NCI-H187 (cell line): ENCODE results near the gene OBSL1.
A peak's percentile ranks its signal among the peaks of the same experiment; 100 is the strongest.

Experiments used
- DNase-seq, 2 experiments: peaks; one replicate each; lab custom pipeline; 2025; lab: John Stamatoyannopoulos, UW

OBSL1 gene

DNA sequence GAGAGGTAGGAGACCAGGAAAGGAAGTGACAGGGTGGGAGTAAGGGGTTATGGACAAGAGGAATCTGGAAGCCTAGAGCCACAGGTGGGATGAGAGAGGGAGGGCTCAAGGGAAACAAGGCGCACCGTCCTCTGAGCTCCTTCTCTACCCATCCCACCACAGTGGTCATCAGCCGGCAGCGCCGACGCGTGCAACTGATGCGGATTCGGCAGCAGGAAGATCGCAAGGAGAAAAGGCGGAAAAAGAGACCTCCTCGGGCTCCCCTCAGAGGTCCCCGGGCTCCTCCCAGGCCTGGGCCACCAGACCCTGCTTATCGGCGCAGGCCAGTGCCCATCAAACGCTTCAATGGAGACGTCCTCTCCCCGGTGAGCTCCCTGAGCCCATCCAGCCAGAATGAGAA, 22.3 kb downstream of the OBSL1 start:
- DNase-seq: no peak

DNA sequence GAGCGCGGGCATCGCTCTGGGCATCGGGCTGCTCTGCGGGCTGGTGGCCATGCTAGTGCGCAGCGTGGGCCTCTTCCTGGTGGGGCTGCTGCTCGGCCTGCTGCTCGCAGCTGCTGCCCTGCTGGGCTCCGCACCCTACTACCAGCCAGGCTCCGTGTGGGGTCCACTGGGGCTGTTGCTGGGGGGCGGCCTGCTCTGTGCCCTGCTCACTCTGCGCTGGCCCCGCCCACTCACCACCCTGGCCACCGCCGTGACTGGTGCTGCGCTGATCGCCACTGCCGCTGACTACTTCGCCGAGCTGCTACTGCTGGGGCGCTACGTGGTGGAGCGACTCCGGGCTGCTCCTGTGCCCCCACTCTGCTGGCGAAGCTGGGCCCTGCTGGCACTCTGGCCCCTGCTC, 23.7 kb downstream of the OBSL1 start:
- DNase-seq: no peak

DNA sequence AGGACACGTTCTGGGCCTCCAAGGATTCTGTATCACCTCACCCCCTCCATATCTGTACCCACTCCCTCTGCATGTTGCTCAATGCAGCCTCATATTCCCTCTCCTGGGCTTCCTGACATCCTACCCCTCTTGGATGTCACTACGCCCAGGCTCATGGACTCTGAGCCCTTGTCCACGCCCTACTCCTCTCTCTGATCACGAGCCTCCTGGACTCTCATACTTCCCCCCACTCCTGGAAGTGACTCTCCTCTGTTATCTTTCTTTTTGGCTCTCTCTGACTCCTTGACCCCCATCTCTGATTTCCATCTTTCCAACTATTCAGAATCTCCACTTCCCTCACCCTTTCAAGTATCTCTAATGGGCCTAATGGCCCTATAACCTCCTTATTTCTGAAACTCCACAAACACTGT, 25.4 kb downstream of the OBSL1 start:
- DNase-seq: no peak

DNA sequence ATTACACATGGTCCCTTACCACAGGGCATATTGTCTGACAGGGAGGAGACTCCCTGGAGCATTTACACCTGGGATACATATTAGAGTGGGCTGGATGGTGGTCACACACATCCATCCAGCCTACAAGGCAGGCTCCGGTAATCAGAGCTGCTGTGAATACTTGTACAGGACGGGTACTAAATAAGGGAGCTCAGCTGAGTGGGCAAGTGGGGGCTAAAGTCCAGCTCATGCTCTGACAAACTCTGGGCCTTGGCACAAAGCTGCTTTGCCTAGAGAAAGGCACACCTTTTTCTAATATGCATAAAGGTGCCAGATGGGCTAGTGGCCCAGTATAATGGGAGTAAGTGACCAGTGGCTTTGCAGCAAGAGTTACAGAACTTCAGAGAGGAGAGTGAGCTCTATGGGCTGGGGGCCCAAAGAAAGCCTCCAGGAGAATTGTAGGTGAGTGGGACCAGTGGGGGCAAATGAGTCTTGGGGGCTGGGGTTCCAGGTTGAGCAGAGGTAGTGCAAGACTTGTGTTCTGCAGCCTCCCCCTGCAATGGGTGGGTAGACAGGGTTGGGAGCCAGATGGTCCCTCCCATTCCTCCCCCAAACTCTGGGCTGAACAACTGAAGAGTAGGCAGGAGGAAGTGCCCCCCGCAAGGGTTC, 25.9 kb downstream of the OBSL1 start:
- DNase-seq: no peak

DNA sequence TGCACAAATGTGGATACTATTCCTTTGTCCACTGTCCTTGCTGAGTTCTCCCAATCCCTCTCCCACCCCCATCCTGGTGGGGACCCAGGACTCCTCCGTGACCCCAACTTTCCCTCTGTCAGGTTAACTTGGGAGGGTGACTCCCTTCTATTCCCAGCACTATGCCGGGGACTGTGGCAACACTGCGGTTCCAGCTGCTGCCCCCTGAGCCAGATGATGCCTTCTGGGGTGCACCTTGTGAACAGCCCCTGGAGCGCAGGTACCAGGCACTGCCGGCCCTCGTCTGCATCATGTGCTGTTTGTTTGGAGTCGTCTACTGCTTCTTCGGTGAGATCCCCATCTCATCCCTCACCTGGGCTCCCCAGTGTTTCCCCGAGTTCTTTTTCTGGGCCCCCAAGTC, 26.8 kb downstream of the OBSL1 start:
- DNase-seq: no peak

DNA sequence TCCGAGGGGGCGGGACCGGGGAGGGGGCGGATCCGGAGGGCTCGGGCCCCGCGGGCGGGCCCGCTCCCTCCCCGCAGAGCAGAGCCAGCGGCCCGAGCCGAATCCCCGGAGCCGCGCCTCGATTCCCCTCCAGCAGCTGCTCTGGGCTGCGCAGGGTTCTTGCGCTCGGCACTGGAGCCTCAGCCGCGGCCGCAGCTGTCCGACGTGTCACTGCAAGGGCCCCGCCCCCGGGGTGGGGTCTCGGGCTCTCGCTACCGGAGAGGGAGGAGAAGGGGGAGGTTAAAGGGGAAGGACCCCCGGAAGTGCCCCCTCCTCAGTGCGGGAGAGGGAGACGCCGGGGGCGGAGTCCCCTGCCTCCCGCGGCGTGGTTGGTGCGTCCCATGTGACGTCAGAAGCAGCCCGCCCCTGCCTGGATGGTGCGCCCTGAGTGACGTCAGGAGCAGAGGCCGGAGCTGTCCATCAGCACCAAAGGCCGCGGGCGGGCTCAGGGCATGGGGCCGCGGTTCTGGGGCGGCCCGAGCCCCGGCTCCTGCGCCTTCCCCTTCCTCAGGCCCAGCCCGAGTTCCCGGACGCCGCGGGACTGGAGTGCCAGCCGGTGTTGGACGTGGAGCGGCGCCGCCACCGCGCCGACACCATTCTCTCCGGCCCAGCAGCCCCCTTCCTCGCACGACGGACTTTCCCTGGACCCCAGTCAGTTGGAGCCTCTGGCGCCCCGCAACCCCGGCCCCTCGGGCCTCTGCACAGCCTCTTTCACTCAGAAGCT, 27.6 kb downstream of the OBSL1 start, which contains the start of the genes CHPF and TMEM198:
Gene CHPF, minus strand, starts transcription at position 214 of the 763 bp plus-strand sequence. CDS start 271 bp downstream, outside the sequence.
Gene TMEM198, plus strand, starts transcription at position 433 of the 763 bp plus-strand sequence. CDS start 700 bp downstream, outside the sequence.
- peak; percentile 64 to 94 for DNase-seq

DNA sequence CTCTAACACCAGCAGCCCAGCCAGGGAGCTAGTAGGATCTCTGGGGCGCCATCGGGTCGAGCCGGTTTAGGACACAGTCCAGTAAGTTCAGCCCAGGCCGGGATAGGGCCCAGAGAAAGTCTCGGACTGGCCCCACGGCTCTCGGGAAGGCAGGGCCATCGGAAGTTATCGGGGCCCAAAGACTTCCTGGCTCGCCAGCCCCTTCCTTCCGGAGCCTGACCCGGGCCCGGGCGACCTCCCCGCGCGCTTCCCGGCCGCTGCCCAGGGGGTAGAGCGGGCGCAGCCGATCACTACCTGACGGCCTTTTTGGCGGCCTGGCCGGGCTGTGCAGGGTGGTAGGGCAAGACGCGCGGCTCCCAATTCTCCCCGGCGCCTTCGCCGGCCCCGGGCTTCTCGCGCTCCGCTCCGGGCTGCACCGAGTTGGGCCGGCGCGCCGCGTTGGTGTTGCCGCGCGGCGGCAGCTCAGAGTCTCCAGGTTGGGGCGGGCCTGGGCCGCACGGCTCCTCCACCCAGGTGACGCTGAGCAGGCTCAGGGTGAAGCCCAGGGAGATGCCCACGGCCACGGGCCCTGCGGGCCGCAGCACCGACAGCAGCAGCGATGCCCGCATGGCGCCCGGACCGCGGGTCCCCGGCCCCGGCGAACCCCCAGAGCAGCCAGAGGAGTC, 28.3 kb downstream of the OBSL1 start:
- DNase-seq: no peak

DNA sequence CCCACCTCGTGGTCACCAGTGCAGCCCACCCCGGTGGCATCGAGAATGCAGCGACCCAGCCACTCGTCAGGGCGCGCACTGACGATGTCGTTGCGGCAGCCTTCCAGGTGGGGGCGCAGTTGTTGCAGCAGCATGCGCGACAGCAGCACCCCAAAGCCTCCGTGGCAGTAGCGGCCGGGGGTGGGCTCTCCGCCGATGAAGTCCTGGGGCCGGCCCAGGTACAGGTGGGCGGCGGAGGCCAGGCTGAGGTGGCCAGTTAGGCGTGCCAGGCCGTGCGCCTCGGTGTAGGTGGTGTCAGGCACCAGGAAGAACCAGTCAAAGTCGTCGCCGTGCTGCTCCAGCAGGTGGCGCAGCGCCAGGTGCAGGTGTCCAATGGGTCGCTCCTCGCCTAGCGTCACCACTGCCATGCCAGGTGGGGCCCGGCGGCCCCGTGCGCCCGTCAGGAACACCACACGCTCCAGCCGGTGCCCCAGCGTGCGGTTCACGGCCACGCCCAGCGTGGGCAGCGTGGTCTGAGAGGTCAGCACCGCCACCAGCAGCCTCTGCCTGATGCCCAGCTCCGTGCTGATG, 29.6 kb downstream of the OBSL1 start:
- peak; percentile 45 to 54 for DNase-seq

DNA sequence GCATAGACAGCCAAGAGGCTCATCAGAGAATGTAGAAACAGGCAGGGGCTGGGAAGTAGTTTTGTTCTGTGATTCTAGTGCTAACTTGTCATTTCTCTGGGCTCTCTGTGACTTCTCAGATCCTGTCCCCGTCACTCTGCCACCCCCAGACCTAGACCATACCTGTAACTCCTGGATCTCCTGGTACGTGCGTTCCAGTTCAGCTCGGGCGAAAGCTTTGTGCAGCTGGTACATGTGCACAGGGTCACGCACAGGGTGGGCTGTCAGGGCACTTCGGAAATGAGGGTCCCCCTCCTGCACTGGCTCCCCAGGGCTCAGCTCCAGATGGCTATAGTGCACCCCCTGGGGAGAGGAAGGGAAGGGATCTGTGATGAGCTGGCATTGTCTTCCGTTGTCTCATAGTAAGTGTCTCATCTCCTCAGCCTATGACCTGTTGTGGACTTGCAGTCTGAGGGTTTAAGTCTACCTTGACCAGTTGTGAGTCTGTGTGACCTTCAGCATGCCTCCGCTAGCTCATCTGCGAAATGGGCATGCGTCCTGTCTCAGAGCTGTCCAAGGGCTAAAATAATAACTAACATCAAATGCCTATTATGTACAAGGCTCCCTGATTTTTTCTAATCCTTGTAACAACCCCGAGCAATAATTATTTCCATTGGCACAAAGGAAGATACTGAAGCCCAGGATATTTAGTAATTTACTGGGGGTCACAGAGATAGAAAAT, 30.4 kb downstream of the OBSL1 start:
- DNase-seq: no peak

DNA sequence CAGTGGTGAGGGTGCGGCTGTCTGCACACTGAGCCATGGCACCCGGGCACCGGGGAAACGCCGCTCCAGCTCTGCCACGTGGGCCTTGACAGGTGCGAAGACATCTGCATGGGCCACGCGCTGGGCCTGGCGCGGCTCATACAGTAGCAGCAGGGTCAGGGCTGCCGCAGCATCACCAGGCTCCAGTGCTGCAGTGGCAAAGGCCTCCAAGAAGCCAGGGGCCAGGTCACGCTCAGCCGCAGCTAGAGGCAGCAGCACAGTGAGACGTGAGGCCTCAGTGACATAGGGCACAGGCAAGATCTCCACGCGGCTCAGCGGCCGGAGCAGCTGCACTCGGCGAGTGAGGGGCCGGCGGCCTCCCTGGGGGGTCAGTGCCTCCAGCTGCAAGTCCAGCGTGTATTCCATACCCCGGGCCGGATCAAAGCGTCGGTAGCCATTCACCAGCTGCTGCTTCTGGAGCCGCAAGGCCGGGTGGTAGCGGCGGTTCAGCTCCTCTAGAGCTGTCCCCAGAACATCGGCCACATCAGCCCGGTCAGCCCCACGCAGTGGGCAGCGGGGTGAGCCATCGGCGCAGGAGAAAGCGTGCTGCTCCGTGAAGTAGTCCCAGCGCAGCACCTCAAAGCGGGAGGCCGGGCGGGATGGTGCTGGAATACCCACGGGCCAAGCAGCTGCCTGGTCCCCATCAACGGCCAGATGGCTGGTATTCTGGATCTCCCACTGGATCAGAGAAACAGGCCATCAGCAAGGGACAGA, 31.2 kb downstream of the OBSL1 start:
- no peak for DNase-seq

DNA sequence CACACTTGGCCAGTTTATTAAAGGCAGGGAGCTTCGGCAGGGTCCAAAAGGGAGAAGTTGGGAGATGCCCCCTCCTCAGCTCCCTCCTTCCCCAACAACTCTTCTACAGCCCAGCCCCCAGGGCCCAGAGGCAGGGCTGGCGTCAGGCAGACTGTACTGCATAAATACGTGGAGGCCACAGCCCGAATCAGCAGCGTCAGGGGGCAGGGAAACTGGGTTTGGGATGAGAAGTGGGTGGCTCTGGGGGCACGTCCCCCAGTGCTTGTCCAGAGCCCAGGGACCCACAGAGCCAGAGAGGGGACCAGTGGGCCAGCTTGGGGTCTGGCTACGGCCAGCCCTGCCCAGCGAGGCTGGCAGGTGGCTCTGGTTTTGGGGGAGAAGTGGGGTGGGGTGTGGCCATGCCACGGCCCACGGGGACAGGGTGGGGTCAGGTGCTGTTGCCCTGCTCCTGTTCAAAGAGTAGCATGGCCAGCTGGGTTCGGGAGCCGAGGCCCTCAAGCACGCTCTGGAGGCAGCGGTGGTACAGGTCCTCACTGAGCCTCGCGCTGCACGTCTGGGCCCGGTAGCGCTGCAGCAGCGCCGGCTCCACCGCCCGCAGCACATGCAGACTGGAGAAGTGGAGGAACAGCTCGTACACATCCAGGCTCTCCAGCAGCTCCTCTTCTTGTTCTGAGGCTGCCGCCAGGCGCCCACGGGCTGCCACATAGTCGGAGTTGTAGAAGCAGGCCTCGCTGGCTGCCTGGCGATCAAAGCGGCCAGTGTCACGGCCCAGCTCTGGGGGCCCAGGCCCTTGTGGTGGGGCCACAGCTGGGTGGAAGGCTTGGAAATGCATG, 32.2 kb downstream of the OBSL1 start:
- no peak for DNase-seq

DNA sequence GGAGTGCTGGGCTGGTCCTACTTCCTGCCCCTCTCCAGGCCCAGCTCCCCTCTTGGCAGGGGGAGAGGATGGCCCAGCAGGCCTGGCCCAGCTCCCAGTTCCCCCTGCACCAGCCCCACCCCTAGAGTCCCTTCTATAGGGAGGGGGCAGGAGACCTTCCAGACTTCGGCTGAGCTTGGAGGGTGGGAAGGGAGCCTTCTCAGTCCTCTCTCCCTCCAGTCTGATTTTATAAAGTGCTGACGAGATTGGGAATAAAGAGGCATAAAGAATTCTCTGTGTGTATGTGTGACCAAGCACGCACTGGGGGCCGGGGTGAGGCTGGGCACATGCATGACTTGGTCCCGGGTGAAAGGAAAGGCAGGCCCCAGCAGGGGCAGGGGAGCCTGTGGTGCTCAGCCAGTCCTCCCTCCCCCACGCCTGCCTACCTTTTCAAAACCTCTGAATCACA, 32.8 kb downstream of the OBSL1 start:
- no peak for DNase-seq

DNA sequence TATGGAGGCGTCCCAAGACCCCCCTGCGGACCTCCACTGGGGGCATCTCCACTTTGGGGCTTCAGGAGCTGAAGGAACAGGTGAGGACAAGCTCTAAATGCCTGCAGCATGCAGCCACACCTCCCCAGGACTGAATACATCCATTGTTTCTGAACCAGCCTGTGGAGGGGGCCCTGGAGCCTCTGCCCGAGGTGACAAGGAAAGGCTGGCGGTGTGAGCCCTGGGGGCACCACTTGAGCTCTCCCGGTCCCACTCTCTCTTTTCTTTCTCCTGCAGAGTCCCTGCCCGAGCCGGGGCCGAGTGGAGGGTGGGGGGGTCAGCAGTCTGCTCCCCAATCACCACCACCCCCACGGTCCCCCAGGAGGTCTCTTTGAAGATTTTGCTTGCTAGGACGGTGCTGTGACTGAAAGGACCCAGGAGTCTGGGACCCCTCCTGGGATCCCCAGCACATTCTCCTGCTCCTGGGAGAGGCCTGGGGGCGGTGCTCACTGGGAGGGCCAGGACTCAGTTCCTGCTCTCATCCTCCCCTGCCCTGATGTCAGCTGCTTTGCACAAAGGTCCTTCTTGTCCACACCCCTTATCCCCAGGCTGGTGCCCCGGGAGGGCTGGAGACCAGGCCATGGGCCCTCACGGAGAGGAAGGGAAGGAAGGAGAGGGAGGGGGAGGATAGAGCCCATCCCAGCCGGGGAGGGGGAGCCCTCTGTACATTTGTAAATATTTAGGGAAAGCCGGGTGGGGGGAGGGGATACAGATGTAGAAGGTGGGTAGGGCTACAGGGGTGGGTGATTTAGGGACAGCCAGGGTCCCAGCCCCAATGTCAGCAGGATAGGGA, 33.5 kb downstream of the OBSL1 start:
- no peak for DNase-seq

DNA sequence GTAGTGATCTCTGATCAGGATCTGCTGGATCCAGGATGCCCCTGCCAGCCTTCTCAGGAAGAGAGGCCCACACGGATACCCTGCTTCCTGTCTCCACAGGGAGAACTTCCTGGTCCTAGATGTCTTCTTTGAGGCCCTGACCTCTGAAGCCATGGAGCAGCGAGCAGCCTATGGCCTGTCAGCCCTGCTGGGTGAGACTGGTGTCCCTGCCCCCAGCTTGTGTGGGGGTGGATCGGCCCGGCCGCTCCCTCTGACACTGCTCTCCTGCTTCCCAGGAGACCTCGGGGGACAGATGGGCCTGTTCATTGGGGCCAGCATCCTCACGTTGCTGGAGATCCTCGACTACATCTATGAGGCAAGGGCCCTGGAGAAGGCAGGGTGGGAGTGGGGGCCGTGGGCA, 34.4 kb downstream of the OBSL1 start:
- DNase-seq: no peak

DNA sequence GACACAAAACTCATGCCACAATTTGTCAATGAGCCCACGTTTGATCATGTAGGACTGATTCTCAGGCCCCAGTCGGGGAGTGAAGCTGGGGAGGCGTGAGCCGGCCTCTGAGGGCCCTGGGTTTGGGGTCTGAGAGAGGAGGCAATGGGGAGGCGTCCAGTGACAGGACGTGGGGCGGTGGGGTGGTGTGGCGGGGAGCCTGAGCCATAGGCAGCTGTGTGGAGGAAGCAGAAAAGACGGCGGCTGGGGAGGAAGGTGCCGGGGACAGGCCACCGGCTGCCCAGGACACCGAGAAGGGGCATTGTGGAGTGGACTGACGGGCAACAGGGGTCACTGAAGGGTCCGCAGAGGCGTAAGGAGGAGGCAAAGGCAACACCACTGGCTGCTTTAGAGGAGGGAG, 34.9 kb downstream of the OBSL1 start:
- DNase-seq: no peak

DNA sequence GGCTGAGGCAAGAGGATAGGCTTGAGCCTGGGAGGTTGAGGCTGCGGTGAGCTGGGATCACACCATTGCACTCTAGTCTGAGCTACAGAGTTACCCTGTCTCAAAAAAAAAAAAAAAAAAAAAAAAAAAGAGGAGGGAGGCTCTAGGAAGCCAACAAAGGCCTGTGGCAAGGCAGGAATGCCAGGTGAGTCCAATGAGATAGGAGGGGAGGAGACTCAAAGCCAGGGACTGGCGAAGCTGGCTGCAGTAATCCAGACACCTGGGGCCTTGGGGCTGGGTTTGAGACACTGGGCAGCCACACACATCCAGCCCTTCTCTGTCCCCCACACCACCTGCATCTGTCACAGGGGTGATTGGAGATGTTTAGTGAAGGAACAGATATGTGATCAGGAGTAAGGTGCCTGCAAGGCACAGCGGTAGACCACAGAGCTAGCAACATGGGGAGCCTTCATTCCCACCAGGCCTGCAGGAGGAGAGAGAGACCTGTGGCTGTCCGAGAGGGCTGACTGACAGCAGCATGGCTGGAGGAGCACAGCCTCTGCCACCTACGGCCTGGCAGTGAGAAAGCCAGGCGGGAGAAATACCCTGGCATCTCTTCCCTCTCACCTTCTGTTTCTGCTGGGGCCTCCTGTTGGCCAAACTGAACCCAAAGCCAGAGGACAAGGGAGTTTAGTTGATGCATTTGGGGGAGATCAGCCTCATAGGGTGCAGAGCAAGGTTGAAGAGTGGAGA, 37.2 kb downstream of the OBSL1 start:
- DNase-seq: no peak

DNA sequence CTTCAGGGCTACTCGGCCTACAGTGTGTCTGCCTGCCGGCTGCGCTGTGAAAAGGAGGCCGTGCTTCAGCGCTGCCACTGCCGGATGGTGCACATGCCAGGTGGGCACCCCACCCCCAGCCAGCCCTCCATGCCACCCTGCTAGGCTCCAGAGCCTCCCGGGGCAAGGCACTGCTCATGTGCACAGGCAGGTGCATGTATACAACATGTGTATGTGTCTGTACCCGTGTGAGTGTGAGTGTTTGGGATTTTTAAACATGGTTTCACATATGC, 39.0 kb downstream of the OBSL1 start:
- DNase-seq: no peak

DNA sequence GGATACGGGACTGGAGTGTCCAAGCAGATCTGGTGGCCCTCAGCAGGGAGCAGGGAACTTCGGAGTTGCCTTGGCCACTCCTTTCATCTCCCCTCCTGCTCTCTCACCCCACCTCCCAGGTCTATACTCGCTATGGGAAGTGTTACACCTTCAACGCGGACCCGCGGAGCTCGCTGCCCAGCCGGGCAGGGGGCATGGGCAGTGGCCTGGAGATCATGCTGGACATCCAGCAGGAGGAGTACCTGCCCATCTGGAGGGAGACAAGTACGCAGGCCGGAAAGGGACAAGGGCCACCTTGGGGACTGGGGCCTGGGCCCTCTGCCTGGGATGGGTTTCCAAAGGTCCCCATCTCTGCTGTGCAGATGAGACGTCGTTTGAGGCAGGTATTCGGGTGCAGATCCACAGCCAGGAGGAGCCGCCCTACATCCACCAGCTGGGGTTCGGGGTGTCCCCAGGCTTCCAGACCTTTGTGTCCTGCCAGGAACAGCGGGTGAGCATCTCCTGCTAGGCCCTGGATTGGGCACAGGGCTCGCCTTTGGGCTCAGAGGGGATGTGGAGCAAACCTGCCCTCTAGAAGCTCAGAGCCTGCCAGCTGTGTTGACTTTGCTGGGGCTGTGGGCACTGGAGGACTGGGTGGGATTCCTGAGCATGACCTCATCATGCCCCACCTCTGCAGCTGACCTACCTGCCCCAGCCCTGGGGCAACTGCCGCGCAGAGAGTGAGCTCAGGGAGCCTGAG, 39.5 kb downstream of the OBSL1 start:
- no peak for DNase-seq
